NCI-H748 (cell line): ENCODE measurements around the gene VTI1A.

Experiments
- DNase-seq: peaks from one replicate; lab custom pipeline; 2025; ENCODE audit not compliant: unreplicated experiment; lab: John Stamatoyannopoulos, UW

The VTI1A gene

DNA sequence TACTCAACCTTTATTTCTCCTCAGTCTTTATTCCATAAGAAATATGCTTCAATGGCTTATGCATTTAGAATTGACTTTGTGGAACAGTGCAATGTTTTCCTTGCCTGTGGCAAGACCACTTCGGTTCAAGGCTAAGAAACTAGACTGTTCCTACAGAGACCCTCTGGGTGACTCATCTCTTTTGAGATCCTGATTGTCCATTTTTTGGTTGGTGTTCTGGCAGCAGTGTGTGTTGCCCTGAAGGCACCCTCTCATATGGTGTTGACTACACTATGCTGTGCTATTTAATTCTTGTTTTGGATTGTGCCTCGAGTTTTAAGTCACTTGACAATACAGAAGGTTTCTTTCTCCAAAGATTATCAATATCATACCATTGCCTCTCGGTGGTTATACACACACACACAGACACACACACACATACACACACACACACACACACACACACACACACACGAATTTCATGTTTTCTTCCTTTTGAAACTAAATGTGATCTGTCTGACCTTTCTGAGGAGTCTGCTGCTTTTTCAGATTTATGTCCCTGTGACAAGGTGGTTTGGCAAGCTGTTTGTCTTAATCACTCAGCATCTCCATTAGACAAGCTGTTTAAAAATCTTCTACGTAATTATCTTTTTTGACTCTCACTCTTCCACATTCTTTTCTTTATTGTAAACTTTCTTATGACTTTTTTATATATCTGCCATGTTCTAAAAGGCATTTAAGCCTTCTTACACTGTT, 187.2 kb downstream of the VTI1A start:
- no peak for DNase-seq

DNA sequence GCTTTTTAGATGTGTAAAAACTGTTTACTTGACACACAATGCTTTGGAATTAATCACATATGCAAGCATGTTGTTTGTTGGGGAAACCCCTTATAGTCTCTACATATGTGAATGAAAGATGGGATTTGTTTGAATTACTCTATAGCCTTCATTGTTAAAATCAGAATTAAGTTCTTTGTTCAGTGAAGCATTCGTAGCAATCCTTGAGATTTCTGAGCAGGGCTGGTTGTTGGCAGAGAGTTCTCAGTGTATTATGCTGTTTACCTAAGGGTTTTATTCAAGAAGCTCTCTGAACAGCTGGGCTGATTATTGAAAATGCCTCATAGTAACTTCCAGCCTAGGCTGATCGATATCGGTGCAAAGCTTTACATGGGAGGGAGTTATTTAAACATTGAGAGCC, 190.9 kb downstream of the VTI1A start:
- no peak for DNase-seq

- DNase-seq: no peak
Measured at GRCh38 chr10:112639298-112639697, 192.3 kb downstream of the VTI1A start.

GRCh38 chr10:112640638-112641037, 193.6 kb downstream of the VTI1A start:
- DNase-seq: no peak

DNA sequence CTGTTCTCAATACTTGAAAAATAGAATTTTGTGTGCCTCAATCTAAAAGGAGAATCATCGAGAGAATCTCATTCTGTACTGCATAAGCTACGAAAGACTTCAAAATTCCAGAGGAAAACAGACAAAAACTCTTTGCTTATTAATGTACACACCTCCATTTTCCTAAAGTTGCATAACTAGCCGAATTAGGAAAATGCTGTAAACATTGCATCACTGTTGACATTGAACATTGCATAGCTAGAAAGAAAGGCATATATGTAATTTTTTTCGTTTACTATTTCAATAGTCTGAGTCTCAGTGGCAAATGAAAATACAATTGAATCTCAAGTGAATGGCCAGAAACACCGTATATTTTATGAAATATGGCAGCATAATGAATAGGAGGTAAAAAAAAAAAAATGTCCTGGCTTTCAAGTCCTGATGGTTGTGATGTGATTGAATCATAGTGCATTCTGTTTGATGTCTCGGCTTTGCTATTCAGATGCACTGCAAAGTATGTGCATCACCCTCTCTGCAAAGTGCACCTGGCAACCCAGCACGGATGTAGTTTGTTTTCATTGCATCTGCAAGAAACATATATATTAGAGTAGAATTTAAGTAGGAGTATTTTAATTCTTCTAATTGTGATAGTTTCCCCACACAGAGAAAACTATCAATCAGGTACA, 196.7 kb downstream of the VTI1A start:
- no peak for DNase-seq

DNA sequence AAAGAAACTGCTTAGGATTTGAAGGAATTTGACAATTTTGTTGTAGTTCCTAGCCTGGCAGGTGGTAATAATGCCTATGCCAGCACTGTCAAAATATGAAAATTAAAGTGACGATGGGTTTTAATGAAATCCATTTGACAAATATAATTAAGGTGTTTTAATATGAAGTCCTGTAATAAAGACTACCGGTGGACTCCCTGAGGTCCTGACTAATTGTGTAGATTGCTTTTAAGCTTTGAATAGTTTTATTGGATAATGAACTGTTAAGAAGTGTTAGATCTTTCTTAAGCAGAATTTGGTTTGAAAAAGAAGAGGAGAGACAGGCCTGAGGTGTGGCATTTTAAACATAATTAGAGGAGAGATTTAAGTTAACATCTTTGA, 197.2 kb downstream of the VTI1A start:
- DNase-seq: no peak

- DNase-seq: no peak
Measured at GRCh38 chr10:112649006-112649821, 202.2 kb downstream of the VTI1A start.

GRCh38 chr10:112649822-112650152, 202.8 kb downstream of the VTI1A start:
- DNase-seq: no peak

GRCh38 chr10:112650588-112651030, 203.6 kb downstream of the VTI1A start:
- DNase-seq: no peak

GRCh38 chr10:112653215-112653614, 206.2 kb downstream of the VTI1A start:
- no peak for DNase-seq

GRCh38 chr10:112653851-112654250, 206.8 kb downstream of the VTI1A start:
- DNase-seq: no peak

DNA sequence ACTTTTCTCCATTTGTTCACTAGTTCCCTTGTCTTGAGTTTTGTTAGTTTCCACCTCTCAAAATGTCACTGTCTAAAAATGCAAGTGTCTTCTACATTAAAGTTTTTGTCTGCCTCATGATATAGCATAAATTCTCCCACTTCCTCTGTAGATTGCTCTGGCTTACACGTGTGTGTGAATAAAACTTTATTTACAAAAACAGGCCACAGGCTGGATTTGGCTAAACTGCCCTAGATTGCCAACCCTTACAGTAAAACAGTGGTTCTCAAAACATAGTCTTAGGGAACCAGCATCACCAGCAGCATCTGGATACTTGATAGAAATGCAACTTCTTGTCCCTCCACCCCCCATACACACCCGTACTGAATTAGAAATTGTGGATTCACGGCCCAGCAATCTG, 207.8 kb downstream of the VTI1A start:
- DNase-seq: no peak

DNA sequence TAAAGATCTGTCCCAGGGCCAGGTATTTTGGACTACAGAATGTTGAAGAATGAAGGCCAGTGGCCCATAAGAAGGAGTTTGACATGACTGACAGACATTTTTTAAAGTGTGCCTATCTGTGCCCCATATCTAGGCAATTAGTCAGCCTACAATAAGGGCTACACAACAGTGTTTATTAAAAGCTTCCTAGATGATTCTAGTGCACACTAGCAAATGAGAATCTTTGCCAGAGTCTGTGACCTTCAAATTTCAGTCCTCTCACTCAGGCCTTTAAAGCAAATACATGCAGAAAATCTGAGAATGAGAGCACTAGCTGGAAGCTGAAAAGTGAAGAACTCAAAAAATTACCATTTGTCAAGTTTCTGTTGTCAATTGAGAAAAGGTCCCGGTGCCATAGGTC, 208.7 kb downstream of the VTI1A start:
- DNase-seq: no peak

DNA sequence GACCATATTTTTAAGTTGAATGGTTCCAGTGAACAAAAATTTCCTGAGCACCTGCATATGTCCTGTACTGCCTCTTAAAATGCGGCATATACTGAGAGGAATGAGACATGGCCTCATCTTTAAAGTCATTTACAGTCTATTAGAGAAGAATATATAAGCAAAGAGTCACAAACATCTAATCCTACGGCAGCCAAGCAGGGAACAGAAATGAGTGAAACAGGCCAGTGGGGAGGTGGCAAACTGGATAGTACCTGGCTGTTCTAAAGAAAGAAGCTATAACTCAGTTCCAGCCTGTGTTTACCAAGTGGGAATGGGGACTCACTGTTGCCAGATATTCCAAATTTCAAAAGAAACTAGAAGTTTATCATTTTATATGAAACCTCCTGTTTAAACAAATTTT, 211.4 kb downstream of the VTI1A start:
- DNase-seq: no peak

DNA sequence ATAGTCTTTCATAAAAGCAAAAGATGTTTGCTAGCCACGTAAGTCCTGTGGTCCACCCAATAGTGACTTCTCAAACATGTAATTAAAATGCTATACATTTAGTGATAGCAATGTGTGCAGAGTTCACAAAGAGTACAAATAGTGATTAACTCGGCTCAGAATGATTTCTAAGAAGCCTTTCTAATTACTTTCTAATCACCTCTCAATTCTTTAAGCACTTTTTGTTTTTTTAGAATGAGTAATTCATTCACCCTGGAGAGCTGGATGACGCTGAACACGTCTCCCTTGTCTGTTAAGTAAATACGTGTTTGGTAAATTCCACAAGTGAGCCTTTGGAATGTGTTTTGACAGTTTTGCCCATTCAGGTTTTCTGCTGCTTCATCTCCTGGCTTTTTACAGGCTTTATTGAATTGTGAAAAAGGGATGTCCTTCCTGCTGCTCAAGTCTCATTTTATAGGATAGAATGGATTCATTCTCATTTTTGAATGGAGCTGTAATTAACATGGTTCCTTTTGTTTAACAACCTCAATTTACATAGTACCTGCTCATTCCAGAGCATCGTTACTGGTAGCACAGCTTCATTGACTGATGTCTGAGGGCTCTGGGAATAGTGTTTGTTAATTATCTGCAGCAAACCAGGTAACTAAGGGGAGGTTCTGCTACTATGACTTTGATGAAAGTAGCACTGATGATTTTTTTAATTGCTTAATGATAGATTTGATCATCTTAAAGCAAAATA, 212.1 kb downstream of the VTI1A start:
- peak; percentile 0 for DNase-seq

DNA sequence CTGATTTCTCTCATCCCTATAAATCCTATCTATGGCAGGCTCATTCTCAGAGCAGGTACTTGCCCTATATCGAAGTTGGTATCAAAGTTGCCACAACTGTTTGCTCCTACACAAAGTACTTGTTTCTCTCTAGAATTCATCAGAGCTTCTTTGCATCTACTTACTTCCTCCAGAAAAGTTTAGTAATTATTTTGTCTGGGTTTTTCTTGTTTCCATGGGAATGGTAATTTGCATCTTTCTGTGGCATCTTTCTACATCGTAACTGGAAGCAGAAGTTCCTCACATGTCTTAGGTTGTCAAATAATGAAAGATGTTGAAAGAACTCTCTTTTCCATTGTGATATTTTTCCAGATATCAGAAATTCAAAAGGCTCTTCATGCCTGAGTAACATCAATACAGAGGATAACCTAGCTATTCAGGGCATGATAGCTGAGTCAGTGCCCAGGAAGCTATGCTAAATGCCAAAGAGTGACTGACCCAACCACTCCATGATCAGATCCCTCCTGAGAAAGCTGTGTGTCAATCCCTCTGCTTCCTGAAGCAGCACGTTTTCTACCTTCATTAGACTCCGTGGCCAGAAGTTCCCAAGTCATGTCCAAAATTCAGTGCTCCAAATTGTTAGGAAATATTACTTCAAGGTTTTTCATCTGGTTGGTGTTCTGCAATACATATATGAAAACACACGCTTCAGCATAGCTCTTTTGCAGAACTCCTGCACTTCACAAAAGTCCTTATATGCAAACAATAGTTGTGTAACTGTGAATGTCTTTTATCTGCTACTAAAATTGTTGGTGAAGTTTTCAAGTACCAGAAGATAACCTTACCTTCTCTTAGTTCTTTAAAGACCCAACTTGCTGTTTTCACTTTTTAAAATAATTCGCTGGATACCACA, 216.5 kb downstream of the VTI1A start:
- no peak for DNase-seq

- DNase-seq: no peak
Measured at GRCh38 chr10:112666094-112666493, 219.1 kb downstream of the VTI1A start.

DNA sequence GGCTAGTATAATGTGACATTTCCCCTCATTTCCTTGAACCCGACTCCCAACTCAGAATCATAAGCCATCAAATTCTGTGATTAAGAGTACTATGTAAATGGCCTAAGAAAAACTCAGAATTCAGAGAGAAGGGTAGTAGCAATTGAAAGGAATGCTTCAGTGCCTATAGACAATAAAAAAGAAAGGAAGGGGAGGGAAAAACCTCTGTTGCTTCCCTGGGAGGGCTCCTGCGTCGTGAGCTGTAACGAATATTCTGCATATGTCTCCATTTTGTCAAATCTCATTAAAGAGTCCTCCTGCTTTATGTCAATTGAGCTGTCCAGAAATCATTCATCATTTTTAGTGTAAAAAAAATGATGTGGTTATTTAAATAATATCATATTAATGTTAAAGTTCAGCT, 223.0 kb downstream of the VTI1A start:
- no peak for DNase-seq

GRCh38 chr10:112671743-112672142, 224.7 kb downstream of the VTI1A start:
- no peak for DNase-seq

DNA sequence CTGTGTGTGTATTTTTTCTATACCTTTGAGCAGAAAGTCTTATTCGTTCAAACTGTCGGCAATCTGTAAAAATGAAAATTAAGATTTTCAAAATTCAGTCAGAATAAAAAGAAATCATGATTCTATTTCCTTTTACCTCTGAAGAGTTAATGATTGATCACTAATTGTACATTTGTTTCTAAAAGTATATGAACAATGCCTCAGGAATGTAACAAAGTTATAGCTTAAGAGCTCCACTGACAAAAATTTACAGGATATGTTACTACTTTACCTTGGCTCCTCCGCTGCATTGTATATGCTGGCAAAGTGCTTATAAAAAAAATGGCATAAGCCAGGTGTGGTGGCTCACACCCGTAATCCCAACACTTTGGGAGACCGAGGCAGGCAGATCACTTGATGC, 225.7 kb downstream of the VTI1A start:
- DNase-seq: no peak
